Measurements from ENCODE around the gene LEMD2. TPM values are rescaled to one million over a fixed set of nuclear protein-coding genes. Genes with fewer than 3 reads are reported as not detected.

The LEMD2 gene
- total and polyA plus RNA-seq, 2 of the 4 experiments (the other 2 are of a cell fraction): 26.5 to 43.6 TPM

DNA sequence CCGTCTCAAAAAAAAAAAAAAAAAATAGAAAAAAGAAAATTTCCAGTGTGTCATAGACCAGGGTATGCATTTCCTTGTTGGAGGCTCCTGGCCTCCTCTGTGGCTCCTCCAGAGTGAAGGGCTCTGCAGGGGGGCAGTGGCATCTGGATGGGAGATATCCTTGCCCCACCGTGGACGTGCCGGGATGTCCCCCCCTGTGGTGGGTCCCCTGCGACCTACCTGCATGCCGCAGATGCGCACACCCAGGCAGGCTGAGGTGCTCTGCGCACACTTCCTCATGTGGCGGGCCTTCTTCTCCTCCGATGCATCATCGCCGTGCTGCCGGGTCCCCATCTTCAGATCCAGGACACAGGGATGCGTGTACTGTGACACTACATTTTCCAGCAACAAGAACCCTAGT, 63.7 kb downstream of the LEMD2 start:
- H3K9me1 ChIP-seq (ENCODE audit: insufficient read depth, low read length): no peaks in the 10 kb centered on the region
- no peak overlapping the region for H2AFZ ChIP-seq (replicated peaks; ENCODE audit: low read length, poor library complexity)
- no peak overlapping the region for H2BK5ac ChIP-seq (ENCODE audit: low read depth, low read length, poor library complexity, severe bottlenecking)
- WGBS, 2 experiments (ENCODE audit: extremely low coverage in 2 of 2, insufficient read length in 1 of 2): no CpG with 5 or more reads among the region's 14 CpGs
- TF ChIP-seq RAD21 (IDR thresholded peaks at IDR 0.05; ENCODE audit: low read length): no peak
- no peak for TF ChIP-seq MAZ (IDR thresholded peaks at IDR 0.05; ENCODE audit: borderline replicate concordance, low read depth, low read length)
- TF ChIP-seq, protein P1, sequence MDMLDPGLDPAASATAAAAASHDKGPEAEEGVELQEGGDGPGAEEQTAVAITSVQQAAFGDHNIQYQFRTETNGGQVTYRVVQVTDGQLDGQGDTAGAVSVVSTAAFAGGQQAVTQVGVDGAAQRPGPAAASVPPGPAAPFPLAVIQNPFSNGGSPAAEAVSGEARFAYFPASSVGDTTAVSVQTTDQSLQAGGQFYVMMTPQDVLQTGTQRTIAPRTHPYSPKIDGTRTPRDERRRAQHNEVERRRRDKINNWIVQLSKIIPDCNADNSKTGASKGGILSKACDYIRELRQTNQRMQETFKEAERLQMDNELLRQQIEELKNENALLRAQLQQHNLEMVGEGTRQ (IDR thresholded peaks at IDR 0.05; ENCODE audit: low read depth, low read length): no peak
- TF ChIP-seq, protein P2, sequence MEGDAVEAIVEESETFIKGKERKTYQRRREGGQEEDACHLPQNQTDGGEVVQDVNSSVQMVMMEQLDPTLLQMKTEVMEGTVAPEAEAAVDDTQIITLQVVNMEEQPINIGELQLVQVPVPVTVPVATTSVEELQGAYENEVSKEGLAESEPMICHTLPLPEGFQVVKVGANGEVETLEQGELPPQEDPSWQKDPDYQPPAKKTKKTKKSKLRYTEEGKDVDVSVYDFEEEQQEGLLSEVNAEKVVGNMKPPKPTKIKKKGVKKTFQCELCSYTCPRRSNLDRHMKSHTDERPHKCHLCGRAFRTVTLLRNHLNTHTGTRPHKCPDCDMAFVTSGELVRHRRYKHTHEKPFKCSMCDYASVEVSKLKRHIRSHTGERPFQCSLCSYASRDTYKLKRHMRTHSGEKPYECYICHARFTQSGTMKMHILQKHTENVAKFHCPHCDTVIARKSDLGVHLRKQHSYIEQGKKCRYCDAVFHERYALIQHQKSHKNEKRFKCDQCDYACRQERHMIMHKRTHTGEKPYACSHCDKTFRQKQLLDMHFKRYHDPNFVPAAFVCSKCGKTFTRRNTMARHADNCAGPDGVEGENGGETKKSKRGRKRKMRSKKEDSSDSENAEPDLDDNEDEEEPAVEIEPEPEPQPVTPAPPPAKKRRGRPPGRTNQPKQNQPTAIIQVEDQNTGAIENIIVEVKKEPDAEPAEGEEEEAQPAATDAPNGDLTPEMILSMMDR (conservative IDR thresholded peaks at IDR 0.05; ENCODE audit: low read depth, low read length): no peak
- no peak for TF ChIP-seq BHLHE40 (IDR thresholded peaks at IDR 0.05; ENCODE audit: low read depth, low read length)
- TF ChIP-seq CEBPB (IDR thresholded peaks at IDR 0.05; ENCODE audit: low read depth, low read length): no peak
- TF ChIP-seq RFX5 (IDR thresholded peaks at IDR 0.05; ENCODE audit: low read depth, low read length): no peak
- no peak for TF ChIP-seq POLR2A (IDR thresholded peaks at IDR 0.05; ENCODE audit: low read depth, low read length)
- no peak for TF ChIP-seq RCOR1 (IDR thresholded peaks at IDR 0.05; ENCODE audit: insufficient replicate concordance, low read length)
- TF ChIP-seq CHD1 (IDR thresholded peaks at IDR 0.05; ENCODE audit: low read depth, low read length): no peak
- TF ChIP-seq SMC3 (IDR thresholded peaks at IDR 0.05; ENCODE audit: low read depth, low read length): no peak
- no peak for TF ChIP-seq MXI1 (IDR thresholded peaks at IDR 0.05; ENCODE audit: borderline replicate concordance, low read depth, low read length)
- no peak overlapping the region for H2AK5ac ChIP-seq (ENCODE audit: low read depth, low read length)
- no peak overlapping the region for H3K56ac ChIP-seq (ENCODE audit: extremely low read depth, insufficient read depth, low read length)
- H3K9ac ChIP-seq (ENCODE audit: low read depth, low read length): no peak overlapping the region
- dilution Hi-C loops (cut with HindIII; ENCODE audit: low sequenced_read_pairs, unreplicated experiment): no loop called here
- H4K8ac ChIP-seq (ENCODE audit: low read depth in 2 of 2, low read length in 2 of 2): no peak overlapping the region
- in situ Hi-C loops (cut with MboI; ENCODE audit: low sequenced_read_pairs): no loop called here
- no peak overlapping the region for H2BK20ac ChIP-seq (ENCODE audit: low read depth, low read length)
- no peak overlapping the region for H3K4me2 ChIP-seq (ENCODE audit: low read depth, low read length)
- H4K20me1 ChIP-seq (ENCODE audit: insufficient read depth, low read length): no peaks in the 10 kb centered on the region
- H3K9me3 ChIP-seq (ENCODE audit: control insufficient read depth, insufficient read depth, low read length): no peaks in the 10 kb centered on the region
- DNase-seq (no peak), ATAC-seq (ENCODE audit: low read depth) (no peak)
- intact Hi-C loops (cut with micrococcal nuclease): no loop called here
- ChIA-PET POLR2A (ENCODE audit: unreplicated experiment) (no interaction called here), CTCF (interaction anchor here (2.8 kb wide), 1 partner anchor 14 kb away, joined by 10 read pairs; the partner anchor contains the start of gene UQCC2)
- H3K18ac ChIP-seq (ENCODE audit: low read depth, low read length): no peak overlapping the region
- peaks cover 46% of the 10 kb centered on the region for H3K27me3 ChIP-seq (ENCODE audit: control insufficient read depth, insufficient read depth, low read length)
- no peak overlapping the region for H4K5ac ChIP-seq (ENCODE audit: low read depth, low read length)
- H2AK9ac ChIP-seq (replicated peaks; ENCODE audit: low read depth, low read length, poor library complexity): no peak overlapping the region
- no peak overlapping the region for H3K23ac ChIP-seq (ENCODE audit: low read depth, low read length)
- H3K27ac ChIP-seq (ENCODE audit: insufficient read depth, low read length): no peak overlapping the region
- H3K4ac ChIP-seq (ENCODE audit: low read depth, low read length): no peak overlapping the region
- no peaks in the 10 kb centered on the region for H3K79me1 ChIP-seq (ENCODE audit: low read depth in 1 of 2, low read length in 2 of 2)
- no peaks in the 10 kb centered on the region for H3K36me3 ChIP-seq (ENCODE audit: control insufficient read depth, insufficient read depth, low read length)
- H3K14ac ChIP-seq (replicated peaks; ENCODE audit: low read depth, low read length): no peak overlapping the region
- H3K4me3 ChIP-seq (ENCODE audit: insufficient read depth, low read depth, low read length): no peak overlapping the region
- H2BK120ac ChIP-seq (ENCODE audit: low read depth, low read length): no peak overlapping the region
- no TSS peak for BruUV-seq (replicated peaks)
- H3K4me1 ChIP-seq (ENCODE audit: control insufficient read depth, insufficient read depth, low read length): no peaks in the 10 kb centered on the region
- H2BK15ac ChIP-seq (ENCODE audit: low read depth, low read length): no peak overlapping the region
- H4K91ac ChIP-seq (ENCODE audit: insufficient read depth, low read depth, low read length): no peak overlapping the region
